Measurements from ENCODE around the gene KCND2.

KCND2 gene

DNA sequence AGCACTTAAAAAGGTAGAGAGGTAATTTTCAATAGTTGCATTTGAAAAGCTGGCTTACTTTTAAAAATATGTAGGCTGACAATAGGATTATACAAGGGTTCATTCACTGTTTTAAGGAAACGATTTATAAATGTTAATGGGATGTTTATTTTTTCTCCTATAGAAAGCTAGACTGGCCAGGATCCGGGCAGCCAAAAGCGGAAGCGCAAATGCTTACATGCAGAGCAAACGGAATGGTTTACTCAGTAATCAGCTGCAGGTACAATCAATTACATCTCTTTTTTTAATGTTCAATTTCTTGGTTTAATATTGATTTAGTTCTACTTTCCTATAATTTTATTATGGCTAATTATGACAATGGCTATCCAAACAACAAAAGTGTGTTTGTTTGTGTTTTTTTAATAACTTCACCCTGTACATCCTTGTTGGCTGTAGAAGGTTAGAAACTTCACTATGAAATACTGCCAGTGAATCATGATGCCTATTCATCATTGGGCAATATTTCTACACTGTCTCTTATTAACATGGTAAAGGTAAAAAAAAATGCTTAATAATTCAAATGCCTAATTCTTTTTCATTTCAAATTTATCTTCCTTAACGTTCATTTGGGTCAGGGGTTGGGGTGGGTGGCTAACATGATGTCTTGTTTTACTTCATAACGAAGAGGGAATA is 468.5 kb downstream of the KCND2 start:
- Histone ChIP-seq H3K79me2 (no peaks in the 10 kb centered on the region), H3K9me3 (ENCODE audit: control insufficient read depth, low read length) (no peaks in the 10 kb centered on the region), H3K36me3 (ENCODE audit: control insufficient read depth, insufficient read depth, low read length) (no peaks in the 10 kb centered on the region), H3K4me2 (ENCODE audit: low read length) (no peak overlapping the region), H3K4me1 (no peaks in the 10 kb centered on the region), H3K4me3 (ENCODE audit: low read depth, low read length) (no peak overlapping the region), H3K27me3 (ENCODE audit: control insufficient read depth, insufficient read depth, low read length) (no peaks in the 10 kb centered on the region), H3K27ac (no peak overlapping the region), H2AFZ (no peak overlapping the region), H3K9ac (no peak overlapping the region)
- TF ChIP-seq, protein P1, sequence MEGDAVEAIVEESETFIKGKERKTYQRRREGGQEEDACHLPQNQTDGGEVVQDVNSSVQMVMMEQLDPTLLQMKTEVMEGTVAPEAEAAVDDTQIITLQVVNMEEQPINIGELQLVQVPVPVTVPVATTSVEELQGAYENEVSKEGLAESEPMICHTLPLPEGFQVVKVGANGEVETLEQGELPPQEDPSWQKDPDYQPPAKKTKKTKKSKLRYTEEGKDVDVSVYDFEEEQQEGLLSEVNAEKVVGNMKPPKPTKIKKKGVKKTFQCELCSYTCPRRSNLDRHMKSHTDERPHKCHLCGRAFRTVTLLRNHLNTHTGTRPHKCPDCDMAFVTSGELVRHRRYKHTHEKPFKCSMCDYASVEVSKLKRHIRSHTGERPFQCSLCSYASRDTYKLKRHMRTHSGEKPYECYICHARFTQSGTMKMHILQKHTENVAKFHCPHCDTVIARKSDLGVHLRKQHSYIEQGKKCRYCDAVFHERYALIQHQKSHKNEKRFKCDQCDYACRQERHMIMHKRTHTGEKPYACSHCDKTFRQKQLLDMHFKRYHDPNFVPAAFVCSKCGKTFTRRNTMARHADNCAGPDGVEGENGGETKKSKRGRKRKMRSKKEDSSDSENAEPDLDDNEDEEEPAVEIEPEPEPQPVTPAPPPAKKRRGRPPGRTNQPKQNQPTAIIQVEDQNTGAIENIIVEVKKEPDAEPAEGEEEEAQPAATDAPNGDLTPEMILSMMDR (IDR thresholded peaks at IDR 0.05), result no peak

DNA sequence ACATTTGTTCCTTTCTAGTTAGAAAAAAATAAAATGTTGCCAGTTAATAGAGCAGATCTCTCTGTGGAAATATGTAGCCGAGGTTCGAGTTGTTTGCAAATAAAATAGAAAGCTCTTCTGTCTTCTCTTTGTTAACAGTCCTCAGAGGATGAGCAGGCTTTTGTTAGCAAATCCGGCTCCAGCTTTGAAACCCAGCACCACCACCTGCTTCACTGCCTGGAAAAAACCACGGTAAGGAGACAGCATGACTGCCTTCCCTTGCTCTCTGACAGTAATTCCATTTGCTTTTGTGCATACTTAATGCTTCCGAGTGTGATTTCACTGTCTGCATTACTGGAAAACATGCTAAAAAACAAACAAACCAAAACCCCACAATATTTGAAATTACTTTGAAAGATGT is 469.4 kb downstream of the KCND2 start:
- TF ChIP-seq, protein P1 (IDR thresholded peaks at IDR 0.05), result no peak
- no peak overlapping the region for H3K27ac ChIP-seq
- H3K9ac ChIP-seq, result no peak overlapping the region
- no peaks in the 10 kb centered on the region for H3K27me3 ChIP-seq (ENCODE audit: control insufficient read depth, insufficient read depth, low read length)
- no peaks in the 10 kb centered on the region for H3K36me3 ChIP-seq (ENCODE audit: control insufficient read depth, insufficient read depth, low read length)
- H3K4me2 ChIP-seq (ENCODE audit: low read length), result no peak overlapping the region
- no peak overlapping the region for H3K4me3 ChIP-seq (ENCODE audit: low read depth, low read length)
- H3K79me2 ChIP-seq, result no peaks in the 10 kb centered on the region
- no peaks in the 10 kb centered on the region for H3K4me1 ChIP-seq
- H2AFZ ChIP-seq, result no peak overlapping the region
- H3K9me3 ChIP-seq (ENCODE audit: control insufficient read depth, low read length), result no peaks in the 10 kb centered on the region

DNA sequence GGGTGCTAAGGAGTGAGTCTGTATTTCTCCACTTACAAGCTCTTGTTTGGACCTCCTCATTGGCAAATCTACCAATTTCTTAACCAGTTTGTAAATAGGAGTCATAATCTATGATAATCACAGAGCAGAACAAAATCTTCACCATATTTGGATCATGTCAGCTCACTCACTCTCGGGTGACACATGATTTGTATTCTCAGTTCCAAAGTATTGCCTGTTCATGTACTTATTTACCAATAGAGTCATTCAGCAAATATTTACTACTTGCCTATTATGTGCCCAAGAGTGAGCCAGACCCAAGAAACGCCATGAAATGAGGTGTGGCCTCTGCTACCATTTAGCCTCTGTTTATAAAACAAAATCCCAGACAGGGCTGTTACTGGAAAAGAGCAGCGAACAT is 470.2 kb downstream of the KCND2 start:
- H3K4me1 ChIP-seq, result no peaks in the 10 kb centered on the region
- no peak overlapping the region for H3K4me2 ChIP-seq (ENCODE audit: low read length)
- no peak overlapping the region for H3K27ac ChIP-seq
- H2AFZ ChIP-seq, result no peak overlapping the region
- no peaks in the 10 kb centered on the region for H3K79me2 ChIP-seq
- no peaks in the 10 kb centered on the region for H3K27me3 ChIP-seq (ENCODE audit: control insufficient read depth, insufficient read depth, low read length)
- H3K36me3 ChIP-seq (ENCODE audit: control insufficient read depth, insufficient read depth, low read length), result no peaks in the 10 kb centered on the region
- no peak overlapping the region for H3K9ac ChIP-seq
- no peak overlapping the region for H3K4me3 ChIP-seq (ENCODE audit: low read depth, low read length)
- H3K9me3 ChIP-seq (ENCODE audit: control insufficient read depth, low read length), result no peaks in the 10 kb centered on the region
- TF ChIP-seq, protein P1 (IDR thresholded peaks at IDR 0.05), result no peak

DNA sequence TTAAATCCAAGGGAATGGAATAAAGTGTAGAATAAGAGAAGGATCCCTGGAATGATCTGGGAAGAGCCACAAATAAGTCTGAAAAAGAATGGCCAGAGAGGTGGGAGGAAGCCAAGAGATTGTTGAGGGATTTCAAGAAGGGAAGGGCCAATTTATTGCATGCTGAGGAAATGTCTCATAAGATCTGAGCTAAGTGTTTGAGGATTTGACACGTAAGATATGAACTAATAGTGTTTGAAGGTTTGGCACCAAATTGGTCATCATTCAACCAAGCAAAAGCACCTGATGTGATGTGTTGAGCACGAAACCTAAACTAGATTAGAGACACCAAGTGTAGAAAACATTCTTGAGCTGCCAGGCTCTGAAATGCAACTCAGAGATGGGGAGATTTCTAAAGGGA is 487.1 kb downstream of the KCND2 start:
- Histone ChIP-seq H2AFZ (no peak overlapping the region), H3K4me1 (no peaks in the 10 kb centered on the region), H3K27me3 (ENCODE audit: control insufficient read depth, insufficient read depth, low read length) (no peaks in the 10 kb centered on the region), H3K4me3 (ENCODE audit: low read depth, low read length) (no peak overlapping the region), H3K36me3 (ENCODE audit: control insufficient read depth, insufficient read depth, low read length) (no peaks in the 10 kb centered on the region), H3K9me3 (ENCODE audit: control insufficient read depth, low read length) (no peaks in the 10 kb centered on the region), H3K9ac (no peak overlapping the region), H3K79me2 (no peaks in the 10 kb centered on the region), H3K27ac (no peak overlapping the region), H3K4me2 (ENCODE audit: low read length) (no peak overlapping the region)
- TF ChIP-seq, protein P1 (IDR thresholded peaks at IDR 0.05), result no peak

DNA sequence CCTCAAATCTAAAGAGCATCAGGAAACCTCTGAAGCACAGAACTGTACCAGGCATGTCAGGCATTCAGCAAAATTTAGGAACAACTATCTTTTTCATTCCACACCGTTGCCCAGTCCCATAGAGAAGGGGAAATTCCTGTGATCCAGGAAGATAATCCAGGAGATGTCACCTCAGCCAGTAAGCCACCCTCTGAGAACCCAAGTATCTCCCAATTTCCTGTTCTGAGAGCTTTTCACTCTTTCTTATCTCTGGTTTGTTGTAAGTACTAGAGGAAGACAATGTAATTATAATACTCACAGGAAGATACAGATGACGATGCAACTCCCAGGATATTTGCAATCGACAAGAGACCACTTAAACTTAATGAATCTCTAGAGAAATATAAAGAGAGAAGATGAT is 487.9 kb downstream of the KCND2 start:
- no peak overlapping the region for H3K27ac ChIP-seq
- no peaks in the 10 kb centered on the region for H3K79me2 ChIP-seq
- no peak overlapping the region for H3K4me3 ChIP-seq (ENCODE audit: low read depth, low read length)
- H3K9me3 ChIP-seq (ENCODE audit: control insufficient read depth, low read length), result no peaks in the 10 kb centered on the region
- no peaks in the 10 kb centered on the region for H3K27me3 ChIP-seq (ENCODE audit: control insufficient read depth, insufficient read depth, low read length)
- TF ChIP-seq, protein P1 (IDR thresholded peaks at IDR 0.05), result no peak
- H3K4me2 ChIP-seq (ENCODE audit: low read length), result no peak overlapping the region
- no peak overlapping the region for H3K9ac ChIP-seq
- no peaks in the 10 kb centered on the region for H3K36me3 ChIP-seq (ENCODE audit: control insufficient read depth, insufficient read depth, low read length)
- H2AFZ ChIP-seq, result no peak overlapping the region
- H3K4me1 ChIP-seq, result no peaks in the 10 kb centered on the region

Data from parathyroid adenoma (tissue), 2 donors.